ENCODE measurements around the gene SLC9C2.
"Not testable (repeated sequence)": the region's sequence is repeated elsewhere in the genome, so short reads cannot be mapped to it uniquely, and the experiment has no call there.

SLC9C2 gene, protein sequence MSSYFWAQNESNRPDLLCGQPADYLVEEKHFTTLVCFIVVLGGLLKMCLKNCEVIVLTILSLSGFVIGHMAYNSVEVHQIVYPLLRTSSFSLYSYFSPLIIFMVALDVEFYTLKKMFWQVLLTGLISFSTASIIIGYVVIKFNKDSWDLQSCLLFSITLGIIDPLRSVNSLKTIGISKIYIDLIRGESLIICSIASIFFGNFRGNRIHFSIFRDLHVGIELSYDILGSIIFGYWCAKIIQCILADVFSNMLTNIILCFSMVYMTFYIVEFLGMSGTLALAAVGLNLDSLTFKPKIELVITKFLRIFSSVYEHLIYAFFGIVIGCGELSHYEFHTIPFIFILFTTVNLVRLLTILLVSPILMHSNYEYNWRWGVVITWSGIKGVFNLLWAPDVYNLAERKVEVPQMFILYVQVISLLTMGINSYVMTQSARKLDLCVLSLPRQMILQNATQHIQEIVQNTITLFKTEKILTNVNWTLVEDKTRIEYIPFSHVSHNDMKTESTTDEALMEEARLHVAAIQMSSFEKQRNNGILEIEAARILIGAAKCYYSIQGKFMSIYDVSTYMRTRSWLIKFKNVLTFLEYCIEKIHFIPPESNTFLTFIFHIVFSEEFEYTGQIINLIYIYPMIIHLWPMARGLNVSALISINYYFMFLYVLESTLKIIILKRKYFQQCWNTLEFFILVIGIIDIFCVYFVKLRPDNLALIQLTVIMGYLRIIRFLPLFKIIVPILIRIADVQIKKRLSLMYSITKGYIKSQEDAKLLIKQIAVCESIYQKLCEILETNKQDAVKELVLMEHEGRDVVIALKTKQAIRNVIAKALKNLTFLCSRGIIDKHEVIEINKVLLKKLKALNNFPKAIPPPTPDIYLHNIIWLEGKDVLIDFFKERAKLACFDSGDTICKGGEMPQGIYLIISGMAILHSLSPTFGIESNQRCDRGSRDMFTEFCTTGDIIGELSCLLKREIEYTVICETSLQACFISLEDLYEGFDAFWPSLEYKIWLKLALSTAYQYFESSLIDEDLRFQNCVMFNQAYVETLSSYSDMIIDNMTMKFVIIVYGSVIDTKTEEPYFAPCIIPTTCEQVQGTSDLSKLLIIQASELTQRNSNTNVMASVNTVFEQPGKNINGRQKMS

GRCh38 chr1:173603056-173603591 lies at the start of gene SLC9C2:
Gene SLC9C2, minus strand, starts transcription at chr1:173603072. Its CDS starts 1,296 bp downstream, at chr1:173601776.
- Histone ChIP-seq H3K27ac (ENCODE audit: low read depth, low read length) (no peak within 1 kb of the TSS), H3K4me3 (ENCODE audit: low read depth, low read length) (no peak within 1 kb of the TSS), H3K36me3 (ENCODE audit: insufficient read depth, low read length) (no peaks in the 10 kb centered on the region), H3K4me1 (ENCODE audit: control insufficient read depth, insufficient read depth, low read length, unreplicated experiment) (no peaks in the 10 kb centered on the region), H2AFZ (ENCODE audit: low read length, unreplicated experiment) (no peak within 1 kb of the TSS), H3K79me2 (ENCODE audit: control insufficient read depth, insufficient read depth, low read length, unreplicated experiment) (no peaks in the 10 kb centered on the region), H3K27me3 (ENCODE audit: insufficient read depth, low read length) (no peaks in the 10 kb centered on the region)

- no peak overlapping the region for H2AFZ ChIP-seq (ENCODE audit: low read length, unreplicated experiment)
- no peaks in the 10 kb centered on the region for H3K36me3 ChIP-seq (ENCODE audit: insufficient read depth, low read length)
- H3K79me2 ChIP-seq (ENCODE audit: control insufficient read depth, insufficient read depth, low read length, unreplicated experiment) = no peaks in the 10 kb centered on the region
- H3K27me3 ChIP-seq (ENCODE audit: insufficient read depth, low read length) = 0 out of 2 replicates have a peak, but pooled peaks cover 3% of the 10 kb centered on the region
- H3K4me1 ChIP-seq (ENCODE audit: control insufficient read depth, insufficient read depth, low read length, unreplicated experiment) = peaks cover 6% of the 10 kb centered on the region
- no peak overlapping the region for H3K4me3 ChIP-seq (ENCODE audit: low read depth, low read length)
- no peak overlapping the region for H3K27ac ChIP-seq (ENCODE audit: low read depth, low read length)
Observed at GRCh38 chr1:173648880-173649605, 46.2 kb upstream of the SLC9C2 start.

DNA sequence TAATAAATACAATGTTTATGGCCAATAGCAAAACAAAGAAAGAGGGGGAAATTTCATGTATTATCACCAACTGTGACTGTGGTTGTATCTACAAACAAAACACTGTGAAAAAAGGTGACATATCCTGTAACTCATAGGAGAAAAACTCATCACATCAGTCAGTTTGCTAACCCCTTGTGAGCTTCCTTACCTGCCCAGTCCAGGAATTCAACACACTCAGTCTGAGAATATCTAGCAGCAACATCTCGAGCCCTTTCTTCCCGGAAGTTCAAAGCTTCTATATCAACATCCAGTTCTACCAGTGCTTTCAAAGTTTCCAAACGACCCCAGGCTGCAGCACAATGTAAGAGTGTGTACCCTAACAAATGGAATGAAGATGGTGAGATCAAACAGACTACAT lies 43.8 kb upstream of the SLC9C2 start:
- Histone ChIP-seq H3K4me3 (ENCODE audit: low read depth, low read length) (no peak overlapping the region), H3K36me3 (ENCODE audit: insufficient read depth, low read length) (no peaks in the 10 kb centered on the region), H3K27me3 (ENCODE audit: insufficient read depth, low read length) (no peaks in the 10 kb centered on the region), H2AFZ (ENCODE audit: low read length, unreplicated experiment) (no peak overlapping the region), H3K27ac (ENCODE audit: low read depth, low read length) (no peak overlapping the region), H3K4me1 (ENCODE audit: control insufficient read depth, insufficient read depth, low read length, unreplicated experiment) (peaks cover 6% of the 10 kb centered on the region), H3K79me2 (ENCODE audit: control insufficient read depth, insufficient read depth, low read length, unreplicated experiment) (no peaks in the 10 kb centered on the region)

DNA sequence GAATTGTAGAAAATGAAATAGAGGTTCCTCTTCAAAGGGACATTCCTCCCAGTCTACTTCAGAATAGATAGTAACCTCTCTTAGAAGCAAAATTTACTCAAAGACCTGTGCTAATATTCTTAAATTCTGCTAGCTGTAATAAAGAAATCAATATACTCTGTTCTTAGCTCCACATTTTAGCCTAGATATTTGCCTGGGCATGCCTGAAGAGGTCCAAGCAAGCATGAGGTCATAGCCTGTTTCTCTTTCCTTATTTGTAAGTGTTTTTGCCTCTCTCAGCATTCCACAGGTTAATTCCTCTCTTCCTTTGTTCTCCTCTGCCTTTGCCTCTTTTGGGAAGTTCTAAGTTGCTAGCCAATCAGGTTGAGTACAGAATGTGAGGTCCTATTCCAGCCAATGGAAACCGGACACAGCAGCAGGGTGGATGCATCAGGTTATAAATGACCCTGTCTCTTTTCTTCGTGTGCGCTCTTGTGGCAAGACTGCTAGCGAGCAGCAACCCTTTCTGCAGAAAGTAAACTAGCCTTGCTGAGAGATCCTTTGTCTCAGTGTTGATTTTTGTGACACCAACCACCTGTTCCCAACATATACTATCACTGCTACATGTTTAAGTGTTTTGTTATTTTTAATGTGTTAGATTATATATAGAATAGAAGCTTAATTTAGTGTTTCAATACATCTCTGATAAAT lies 39.7 kb upstream of the SLC9C2 start:
- not testable (repeated sequence) for H3K4me1 ChIP-seq (ENCODE audit: control insufficient read depth, insufficient read depth, low read length, unreplicated experiment); H3K79me2 ChIP-seq (ENCODE audit: control insufficient read depth, insufficient read depth, low read length, unreplicated experiment); H3K27ac ChIP-seq (ENCODE audit: low read depth, low read length); H3K36me3 ChIP-seq (ENCODE audit: insufficient read depth, low read length); H3K27me3 ChIP-seq (ENCODE audit: insufficient read depth, low read length); H3K4me3 ChIP-seq (ENCODE audit: low read depth, low read length); H2AFZ ChIP-seq (ENCODE audit: low read length, unreplicated experiment)

GRCh38 chr1:173639102-173639501 lies 36.2 kb upstream of the SLC9C2 start:
- peaks cover 13% of the 10 kb centered on the region; the same call in 1 of the 2 replicates for H3K27me3 ChIP-seq (ENCODE audit: insufficient read depth, low read length)
- H2AFZ ChIP-seq (ENCODE audit: low read length, unreplicated experiment) = no peak overlapping the region
- no peak overlapping the region for H3K27ac ChIP-seq (ENCODE audit: low read depth, low read length)
- H3K79me2 ChIP-seq (ENCODE audit: control insufficient read depth, insufficient read depth, low read length, unreplicated experiment) = no peaks in the 10 kb centered on the region
- no peak overlapping the region for H3K4me3 ChIP-seq (ENCODE audit: low read depth, low read length)
- no peaks in the 10 kb centered on the region for H3K36me3 ChIP-seq (ENCODE audit: insufficient read depth, low read length)
- no peaks in the 10 kb centered on the region for H3K4me1 ChIP-seq (ENCODE audit: control insufficient read depth, insufficient read depth, low read length, unreplicated experiment)

DNA sequence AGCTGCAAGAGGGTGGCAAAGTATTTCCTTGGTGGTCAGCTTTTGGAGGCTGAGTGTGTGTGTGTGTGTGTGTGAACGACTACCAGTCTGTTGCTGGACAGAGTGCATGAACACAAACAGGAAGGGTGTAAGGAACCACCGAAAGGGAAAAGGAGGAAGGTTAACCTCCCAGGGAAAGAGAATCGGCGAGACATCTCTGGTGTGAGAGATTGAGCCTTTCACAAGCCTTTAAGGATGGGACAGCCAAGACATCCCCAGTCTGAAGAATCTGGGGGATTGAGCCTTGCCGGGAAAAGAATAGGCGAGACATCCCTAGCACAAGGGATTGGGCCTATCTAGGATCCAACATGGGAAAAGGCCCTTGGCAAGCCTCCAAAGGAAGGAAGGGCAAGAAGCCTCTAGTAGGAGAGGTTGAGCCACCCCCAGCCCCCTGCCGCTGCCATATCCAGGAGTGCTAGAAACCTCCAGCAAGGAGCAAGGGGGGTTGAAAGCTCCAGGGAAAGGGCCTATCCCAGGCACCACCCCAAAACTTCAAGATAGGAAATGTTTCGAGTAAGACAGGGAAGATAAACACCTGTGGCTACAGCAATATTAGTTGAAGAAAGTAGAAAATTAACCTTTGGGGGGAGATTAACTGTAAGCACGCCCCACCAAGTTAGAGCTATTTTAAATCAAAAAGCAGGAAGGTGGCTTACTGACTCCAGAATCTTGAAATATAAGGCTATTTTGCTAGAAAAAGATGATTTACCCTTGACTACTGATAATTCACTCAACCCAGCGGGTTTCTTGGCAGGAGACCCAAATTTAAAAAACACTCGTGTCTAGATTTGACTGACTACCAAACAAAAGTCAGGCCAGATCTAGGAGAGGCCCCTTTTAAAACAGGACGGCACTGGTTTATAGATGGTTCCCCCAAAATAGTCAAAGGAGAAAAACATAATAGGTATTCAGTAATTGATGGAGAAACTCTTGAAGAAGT lies 35.5 kb upstream of the SLC9C2 start:
- Histone ChIP-seq H2AFZ (ENCODE audit: low read length, unreplicated experiment) (no peak overlapping the region), H3K4me1 (ENCODE audit: control insufficient read depth, insufficient read depth, low read length, unreplicated experiment) (no peaks in the 10 kb centered on the region), H3K79me2 (ENCODE audit: control insufficient read depth, insufficient read depth, low read length, unreplicated experiment) (no peaks in the 10 kb centered on the region), H3K27me3 (ENCODE audit: insufficient read depth, low read length) (peaks cover 13% of the 10 kb centered on the region; the same call in 1 of the 2 replicates), H3K36me3 (ENCODE audit: insufficient read depth, low read length) (no peaks in the 10 kb centered on the region), H3K27ac (ENCODE audit: low read depth, low read length) (no peak overlapping the region), H3K4me3 (ENCODE audit: low read depth, low read length) (no peak overlapping the region)

GRCh38 chr1:173637236-173638042 lies 34.6 kb upstream of the SLC9C2 start:
- not testable (repeated sequence) for H2AFZ ChIP-seq (ENCODE audit: low read length, unreplicated experiment); H3K27ac ChIP-seq (ENCODE audit: low read depth, low read length); H3K4me3 ChIP-seq (ENCODE audit: low read depth, low read length); H3K79me2 ChIP-seq (ENCODE audit: control insufficient read depth, insufficient read depth, low read length, unreplicated experiment); H3K36me3 ChIP-seq (ENCODE audit: insufficient read depth, low read length); H3K4me1 ChIP-seq (ENCODE audit: control insufficient read depth, insufficient read depth, low read length, unreplicated experiment)
- peaks cover 13% of the 10 kb centered on the region; the same call in 1 of the 2 replicates for H3K27me3 ChIP-seq (ENCODE audit: insufficient read depth, low read length)

DNA sequence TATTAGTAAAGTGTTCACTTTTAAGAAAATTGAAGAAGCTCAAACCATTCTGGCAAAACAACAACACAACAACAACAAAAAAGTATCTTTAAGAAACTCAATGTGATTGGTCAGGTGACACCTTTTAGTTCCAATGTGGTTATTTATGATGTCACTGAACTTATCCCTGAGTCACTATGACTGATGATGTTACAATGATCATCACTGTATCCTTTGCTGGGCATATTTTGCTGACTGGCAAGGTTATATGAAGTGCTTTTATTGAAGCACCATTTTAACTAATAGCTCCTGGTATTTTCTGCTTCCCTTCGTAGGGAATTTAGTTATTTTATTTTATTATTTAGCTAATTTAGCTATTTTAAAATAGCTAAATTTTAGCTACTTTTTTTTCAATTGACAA lies 32.2 kb upstream of the SLC9C2 start, which contains the start of gene TEX50:
Gene TEX50 (plus strand): TSS at position 223 of the 400 bp plus-strand sequence. CDS start 184 bp downstream, outside the sequence.
- Histone ChIP-seq H3K36me3 (ENCODE audit: insufficient read depth, low read length) (no peaks in the 10 kb centered on the region), H3K79me2 (ENCODE audit: control insufficient read depth, insufficient read depth, low read length, unreplicated experiment) (no peaks in the 10 kb centered on the region), H2AFZ (ENCODE audit: low read length, unreplicated experiment) (no peak within 1 kb of the TSS), H3K4me1 (ENCODE audit: control insufficient read depth, insufficient read depth, low read length, unreplicated experiment) (no peaks in the 10 kb centered on the region), H3K4me3 (ENCODE audit: low read depth, low read length) (no peak within 1 kb of the TSS), H3K27ac (ENCODE audit: low read depth, low read length) (no peak within 1 kb of the TSS), H3K27me3 (ENCODE audit: insufficient read depth, low read length) (peaks cover 13% of the 10 kb centered on the region; the same call in 1 of the 2 replicates)
